ENCODE measurements around the gene TEPSIN.

Gene TEPSIN

DNA sequence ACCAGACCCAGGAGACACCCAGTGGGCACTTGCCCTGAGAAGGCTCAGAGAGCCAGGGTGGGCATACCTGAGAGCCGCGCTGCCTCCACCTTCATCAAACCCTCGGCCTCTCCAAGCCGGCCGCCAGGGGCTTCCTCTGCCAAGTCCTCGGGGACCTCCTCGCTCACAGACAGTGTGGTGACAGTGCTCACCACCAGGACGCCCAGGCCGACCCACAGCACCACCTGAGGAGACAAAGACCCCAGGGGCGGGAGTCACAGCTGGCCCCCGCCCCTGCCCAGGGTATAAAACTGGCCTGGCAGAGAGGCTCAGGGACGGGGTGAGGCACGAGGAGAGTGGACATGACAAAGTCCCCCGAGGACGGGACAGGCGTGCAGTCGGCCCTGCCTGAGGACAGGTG is 21.3 kb upstream of the TEPSIN start:
- Histone ChIP-seq H3K9ac (no peak overlapping the region), H2AFZ (no peak overlapping the region), H3K4me2 (ENCODE audit: low read length) (no peak overlapping the region), H3K9me3 (ENCODE audit: control insufficient read depth, low read length) (no peaks in the 10 kb centered on the region), H3K79me2 (no peaks in the 10 kb centered on the region), H3K4me3 (ENCODE audit: low read depth, low read length) (no peak overlapping the region), H3K27me3 (ENCODE audit: control insufficient read depth, insufficient read depth, low read length) (no peaks in the 10 kb centered on the region), H3K36me3 (ENCODE audit: control insufficient read depth, insufficient read depth, low read length) (no peaks in the 10 kb centered on the region), H3K27ac (no peak overlapping the region), H3K4me1 (peaks cover 15% of the 10 kb centered on the region)
- TF ChIP-seq, protein P1, sequence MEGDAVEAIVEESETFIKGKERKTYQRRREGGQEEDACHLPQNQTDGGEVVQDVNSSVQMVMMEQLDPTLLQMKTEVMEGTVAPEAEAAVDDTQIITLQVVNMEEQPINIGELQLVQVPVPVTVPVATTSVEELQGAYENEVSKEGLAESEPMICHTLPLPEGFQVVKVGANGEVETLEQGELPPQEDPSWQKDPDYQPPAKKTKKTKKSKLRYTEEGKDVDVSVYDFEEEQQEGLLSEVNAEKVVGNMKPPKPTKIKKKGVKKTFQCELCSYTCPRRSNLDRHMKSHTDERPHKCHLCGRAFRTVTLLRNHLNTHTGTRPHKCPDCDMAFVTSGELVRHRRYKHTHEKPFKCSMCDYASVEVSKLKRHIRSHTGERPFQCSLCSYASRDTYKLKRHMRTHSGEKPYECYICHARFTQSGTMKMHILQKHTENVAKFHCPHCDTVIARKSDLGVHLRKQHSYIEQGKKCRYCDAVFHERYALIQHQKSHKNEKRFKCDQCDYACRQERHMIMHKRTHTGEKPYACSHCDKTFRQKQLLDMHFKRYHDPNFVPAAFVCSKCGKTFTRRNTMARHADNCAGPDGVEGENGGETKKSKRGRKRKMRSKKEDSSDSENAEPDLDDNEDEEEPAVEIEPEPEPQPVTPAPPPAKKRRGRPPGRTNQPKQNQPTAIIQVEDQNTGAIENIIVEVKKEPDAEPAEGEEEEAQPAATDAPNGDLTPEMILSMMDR (IDR thresholded peaks at IDR 0.05): no peak

DNA sequence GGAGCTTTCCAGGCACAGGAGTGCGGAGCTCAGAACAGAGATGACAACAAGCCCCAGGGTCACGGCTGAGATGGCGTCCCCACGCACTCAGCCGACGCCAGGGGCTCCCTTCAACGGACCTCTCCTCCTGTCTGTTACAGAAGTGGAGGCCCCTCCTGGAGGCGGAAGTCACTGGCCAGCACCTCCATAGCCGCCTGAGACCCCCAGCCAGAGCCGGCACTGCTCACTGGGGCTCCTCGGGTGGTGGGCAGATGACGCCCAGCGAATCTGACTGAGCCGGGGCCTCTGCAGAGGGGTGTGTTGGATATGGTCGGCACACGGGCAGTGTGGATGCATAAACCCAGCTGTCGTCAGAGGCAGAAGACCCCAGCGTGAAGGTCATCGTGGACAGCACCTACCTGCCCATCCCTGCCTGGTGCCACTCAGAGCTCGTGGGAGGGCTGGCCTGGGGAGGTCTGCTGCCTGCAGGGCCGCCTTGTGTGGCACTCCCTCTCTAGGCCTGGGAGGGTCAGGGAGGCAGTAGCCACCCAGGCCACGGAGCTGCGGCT is 20.3 kb upstream of the TEPSIN start:
- Histone ChIP-seq H3K9ac (no peak overlapping the region), H3K4me1 (peaks cover 20% of the 10 kb centered on the region), H3K27me3 (ENCODE audit: control insufficient read depth, insufficient read depth, low read length) (no peaks in the 10 kb centered on the region), H3K4me3 (ENCODE audit: low read depth, low read length) (no peak overlapping the region), H3K4me2 (ENCODE audit: low read length) (no peak overlapping the region), H2AFZ (no peak overlapping the region), H3K27ac (no peak overlapping the region), H3K79me2 (no peaks in the 10 kb centered on the region), H3K9me3 (ENCODE audit: control insufficient read depth, low read length) (no peaks in the 10 kb centered on the region), H3K36me3 (ENCODE audit: control insufficient read depth, insufficient read depth, low read length) (no peaks in the 10 kb centered on the region)
- TF ChIP-seq, protein P1 (IDR thresholded peaks at IDR 0.05): no peak

- Histone ChIP-seq H3K79me2 (peaks cover 3% of the 10 kb centered on the region), H3K9me3 (ENCODE audit: control insufficient read depth, low read length) (no peaks in the 10 kb centered on the region), H2AFZ (no peak overlapping the region), H3K4me3 (ENCODE audit: low read depth, low read length) (no peak overlapping the region), H3K36me3 (ENCODE audit: control insufficient read depth, insufficient read depth, low read length) (no peaks in the 10 kb centered on the region), H3K27ac (no peak overlapping the region), H3K27me3 (ENCODE audit: control insufficient read depth, insufficient read depth, low read length) (no peaks in the 10 kb centered on the region), H3K9ac (no peak overlapping the region), H3K4me2 (ENCODE audit: low read length) (no peak overlapping the region), H3K4me1 (peaks cover 24% of the 10 kb centered on the region)
- TF ChIP-seq, protein P1 (IDR thresholded peaks at IDR 0.05): no peak
These were observed 19.4 kb upstream of the TEPSIN start for GRCh38 chr17:81258292-81258691.

DNA sequence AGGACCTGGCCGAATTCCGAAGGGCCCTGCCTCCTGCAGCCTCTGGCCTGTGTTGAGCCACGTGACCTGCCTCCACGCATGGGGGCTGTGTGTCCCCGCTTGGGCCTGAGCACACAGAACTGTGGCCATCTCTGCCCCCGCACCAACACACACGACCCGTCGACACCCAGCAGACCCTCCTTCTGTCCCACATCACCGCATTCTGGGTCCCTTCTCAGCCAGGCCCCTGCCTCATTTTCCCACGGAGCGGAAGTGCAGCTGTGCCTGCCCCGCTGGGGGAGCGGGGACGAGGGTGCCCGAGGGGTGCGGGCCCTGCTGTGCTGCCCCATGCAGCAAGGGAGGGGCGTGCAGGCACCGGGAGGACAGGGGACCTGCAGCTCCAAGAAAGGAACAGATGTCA is 18.7 kb upstream of the TEPSIN start:
- H3K79me2 ChIP-seq: peaks cover 4% of the 10 kb centered on the region
- no peak overlapping the region for H3K9ac ChIP-seq
- no peak overlapping the region for H2AFZ ChIP-seq
- TF ChIP-seq, protein P1 (IDR thresholded peaks at IDR 0.05): no peak
- no peak overlapping the region for H3K4me3 ChIP-seq (ENCODE audit: low read depth, low read length)
- peaks cover 24% of the 10 kb centered on the region for H3K4me1 ChIP-seq
- H3K27ac ChIP-seq: no peak overlapping the region
- no peaks in the 10 kb centered on the region for H3K9me3 ChIP-seq (ENCODE audit: control insufficient read depth, low read length)
- no peaks in the 10 kb centered on the region for H3K27me3 ChIP-seq (ENCODE audit: control insufficient read depth, insufficient read depth, low read length)
- H3K4me2 ChIP-seq (ENCODE audit: low read length): no peak overlapping the region
- no peaks in the 10 kb centered on the region for H3K36me3 ChIP-seq (ENCODE audit: control insufficient read depth, insufficient read depth, low read length)

GRCh38 chr17:81256616-81257015 is 17.8 kb upstream of the TEPSIN start:
- Histone ChIP-seq H3K4me3 (ENCODE audit: low read depth, low read length) (peak overlapping the region; percentile 11), H2AFZ (no peak overlapping the region), H3K4me1 (peaks cover 24% of the 10 kb centered on the region), H3K9ac (no peak overlapping the region), H3K79me2 (peaks cover 7% of the 10 kb centered on the region), H3K27me3 (ENCODE audit: control insufficient read depth, insufficient read depth, low read length) (no peaks in the 10 kb centered on the region), H3K9me3 (ENCODE audit: control insufficient read depth, low read length) (no peaks in the 10 kb centered on the region), H3K36me3 (ENCODE audit: control insufficient read depth, insufficient read depth, low read length) (no peaks in the 10 kb centered on the region), H3K4me2 (ENCODE audit: low read length) (peak overlapping the region; percentile 52), H3K27ac (peak overlapping the region; percentile 89)
- TF ChIP-seq, protein P1 (IDR thresholded peaks at IDR 0.05): no peak

All from parathyroid adenoma (tissue), 2 donors.